Effector CD8-positive, alpha-beta T cell (primary cell): Measurements from ENCODE around the gene HRNR.
"Not testable (repeated sequence)": the region's sequence is repeated elsewhere in the genome, so short reads cannot be mapped to it uniquely, and the experiment has no call there.

ENCODE experiments used
- DNase-seq: peaks from one replicate; lab custom pipeline; 2025; lab: John Stamatoyannopoulos, UW
- total RNA-seq, 4 experiments: gene quantifications; one replicate each; lab custom pipeline; 2026; lab: John Stamatoyannopoulos, UW

HRNR gene
- total RNA-seq, result 0 reads per million in 4 experiments

- DNase-seq, result no peak
Measured at GRCh38 chr1:152224093-152224492, at the start of gene HRNR. Gene HRNR, minus strand, starts transcription at chr1:152224193. Its CDS starts 940 bp downstream, at chr1:152223253.

GRCh38 chr1:152256394-152256793, 32.4 kb upstream of the HRNR start:
- DNase-seq, result not testable (repeated sequence)

- no peak for DNase-seq
Measured at GRCh38 chr1:152252157-152252556, 28.2 kb upstream of the HRNR start.

- no peak for DNase-seq
Measured at GRCh38 chr1:152251391-152251790, 27.4 kb upstream of the HRNR start.

- DNase-seq, result no peak
Measured at GRCh38 chr1:152247316-152247715, 23.3 kb upstream of the HRNR start.

- DNase-seq, result no peak
Measured at GRCh38 chr1:152244576-152245273, 20.7 kb upstream of the HRNR start.

GRCh38 chr1:152237093-152237492, 13.1 kb upstream of the HRNR start:
- no peak for DNase-seq

GRCh38 chr1:152228831-152229230, 4.8 kb upstream of the HRNR start:
- DNase-seq, result no peak

- no peak for DNase-seq
Measured at GRCh38 chr1:152227310-152227928, 3.4 kb upstream of the HRNR start.

- DNase-seq, result no peak
Measured at GRCh38 chr1:152225678-152226077, 1.7 kb upstream of the HRNR start.

- no peak for DNase-seq
Measured at GRCh38 chr1:152220166-152221163, 3.5 kb downstream of the HRNR start.

GRCh38 chr1:152219438-152219837, 4.6 kb downstream of the HRNR start:
- DNase-seq, result not testable (repeated sequence)

- DNase-seq, result no peak
Measured at GRCh38 chr1:152218762-152219436, 5.1 kb downstream of the HRNR start.

GRCh38 chr1:152215604-152216003, 8.4 kb downstream of the HRNR start:
- DNase-seq, result not testable (repeated sequence)

- DNase-seq, result not testable (repeated sequence)
Measured at GRCh38 chr1:152214911-152215310, 9.1 kb downstream of the HRNR start.

GRCh38 chr1:152198982-152199381, 25.0 kb downstream of the HRNR start:
- no peak for DNase-seq

- DNase-seq, result no peak
Measured at GRCh38 chr1:152197361-152197941, 26.5 kb downstream of the HRNR start.

GRCh38 chr1:152191711-152192110, 32.3 kb downstream of the HRNR start:
- DNase-seq, result no peak

GRCh38 chr1:152191260-152191659, 32.7 kb downstream of the HRNR start:
- DNase-seq, result no peak

GRCh38 chr1:152190589-152190988, 33.4 kb downstream of the HRNR start:
- no peak for DNase-seq
